Panc1 (cell line): Measurements from ENCODE around the gene RABEP1. TPM values are rescaled to one million over a fixed set of nuclear protein-coding genes. Genes with fewer than 3 reads are reported as not detected.

Experiments
- ATAC-seq: fragments of 200-7000 bp; cut with Tn5 transposase; 2 replicates; pipeline ENCODE4 v1.9.1; 2020; ENCODE audit warnings: mild to moderate bottlenecking, moderate library complexity
- BruUV-seq: library from RNA; stranded (reverse); fragments of 400-500 nt; replicated peaks from 2 replicates; lab custom pipeline; 2021; lab: Mats Ljungman, UMichigan
- CTCF ChIA-PET: fragments of 300-600 bp; sonication (Branson Sonifier 250); formaldehyde crosslinking; loops from one replicate; lab custom pipeline; 2022; ENCODE audit warnings: antibody characterized with exemption; lab: Charles Lee
- POLR2A ChIA-PET: fragments of 300-600 bp; sonication (Branson Sonifier 250); formaldehyde crosslinking; loops from one replicate; lab custom pipeline; 2022; ENCODE audit warnings: antibody characterized with exemption; lab: Charles Lee
- DNase-seq: peaks from one replicate; pipeline ENCODE4 v3.0.0-alpha.2; 2010; ENCODE audit warnings: low read depth, low spot score
- H3K27ac ChIP-seq: 2 replicates; pipeline ENCODE4 v1.5.1; 2011; ENCODE audit warnings: mild to moderate bottlenecking, low read length, inconsistent platforms
- H3K27me3 ChIP-seq: fragments of 200-500 bp; sonication (Bioruptor generic); 2 replicates; pipeline ENCODE4 v1.6.0; 2014; ENCODE audit warnings: low read length, inconsistent platforms; ENCODE audit not compliant: control insufficient read depth, insufficient read depth
- H3K36me3 ChIP-seq: fragments of 200-500 bp; sonication (Bioruptor generic); 2 replicates; pipeline ENCODE4 v1.5.1; 2014; ENCODE audit warnings: inconsistent platforms, mild to moderate bottlenecking, low read length, moderate library complexity; ENCODE audit not compliant: control insufficient read depth, insufficient read depth
- H3K4me1 ChIP-seq: 2 replicates; pipeline ENCODE4 v1.5.1; 2011; ENCODE audit warnings: inconsistent platforms, mild to moderate bottlenecking, low read length, moderate library complexity; ENCODE audit not compliant: control insufficient read depth, insufficient read depth
- H3K4me3 ChIP-seq, 2 experiments: 2 replicates each; pipeline ENCODE4 v1.5.1; 2011 to 2012; ENCODE audit warnings: low read depth in 2 of 2, low read length in 2 of 2, mild to moderate bottlenecking in 2 of 2, inconsistent platforms in 1 of 2, moderate library complexity in 1 of 2
- H3K9me3 ChIP-seq: fragments of 200-500 bp; sonication (Bioruptor generic); 2 replicates; pipeline ENCODE4 v1.5.1; 2014; ENCODE audit warnings: low read depth, mild to moderate bottlenecking, inconsistent platforms, low read length, moderate library complexity; ENCODE audit not compliant: control insufficient read depth, insufficient read depth
- CTCF ChIP-seq: fragments of 450-650 bp; IDR thresholded peaks from 2 replicates; pipeline ENCODE4 v1.5.1; 2017; ENCODE audit warnings: mild to moderate bottlenecking
- POLR2AphosphoS5 ChIP-seq: IDR thresholded peaks from 2 replicates; pipeline ENCODE4 v1.6.1; 2012; ENCODE audit warnings: mild to moderate bottlenecking, low read depth, low read length, moderate library complexity
- REST ChIP-seq, 2 experiments: IDR thresholded peaks; 2 replicates each; pipeline ENCODE4 v1.6.1; 2011 to 2012; ENCODE audit warnings: low read depth in 2 of 2, control low read depth in 1 of 2, low read length in 1 of 2, mild to moderate bottlenecking in 1 of 2, moderate library complexity in 1 of 2; ENCODE audit not compliant: insufficient read depth in 1 of 2
- SIN3A ChIP-seq: IDR thresholded peaks from 2 replicates; pipeline ENCODE4 v1.6.1; 2012; ENCODE audit warnings: low read depth, mild to moderate bottlenecking, low read length, moderate library complexity, borderline replicate concordance; ENCODE audit not compliant: insufficient read depth
- TCF7L2 ChIP-seq: IDR thresholded peaks from 2 replicates; pipeline ENCODE4 v1.6.1; 2011; ENCODE audit warnings: mild to moderate bottlenecking, low read depth, low read length, inconsistent platforms
- in situ Hi-C: cut with HindIII; loops from 2 replicates; pipeline ENCODE4 v1.10.0; 2016; ENCODE audit warnings: low sequenced_read_pairs, low pct_unique_long_range_greater_than_20kb
- intact Hi-C: fragments of 100-400 bp; cut with micrococcal nuclease; formaldehyde crosslinking; loops from one replicate; pipeline ENCODE4 v1.10.0; 2022; ENCODE audit not compliant: unreplicated experiment
- total RNA-seq: library from RNA; stranded (reverse); gene quantifications from one replicate; pipeline ENCODE4 v1.2.1, GENCODE V29; 2021; ENCODE audit not compliant: unreplicated experiment

The RABEP1 gene
- total RNA-seq, 1 experiment from 2014 or later, result 28.2 TPM

- in situ Hi-C loops, result no loop called here
- CTCF ChIA-PET, result no interaction called here
- DNase-seq (no peak), ATAC-seq (no peak)
- no peaks in the 10 kb centered on the region for H3K9me3 ChIP-seq
- no peaks in the 10 kb centered on the region for H3K4me1 ChIP-seq
- no peak for TF ChIP-seq REST (IDR thresholded peaks at IDR 0.05; ENCODE audit: insufficient read depth in 1 of 2, low read depth in 2 of 2, low read length in 1 of 2)
- TF ChIP-seq CTCF, result no peak
- TF ChIP-seq SIN3A, result no peak
- TF ChIP-seq POLR2AphosphoS5, result no peak
- no peak for TF ChIP-seq TCF7L2
- intact Hi-C loops, result no loop called here
- H3K27me3 ChIP-seq, result no peaks in the 10 kb centered on the region
- no TSS peak for BruUV-seq
- no peak overlapping the region for H3K4me3 ChIP-seq
- peaks cover 30% of the 10 kb centered on the region for H3K36me3 ChIP-seq
- no peak overlapping the region for H3K27ac ChIP-seq
- POLR2A ChIA-PET, result no interaction called here
These were observed 109.6 kb downstream of the RABEP1 start for GRCh38 chr17:5391678-5392077.

- Histone ChIP-seq H3K4me1 (no peaks in the 10 kb centered on the region), H3K27ac (no peak overlapping the region), H3K27me3 (no peaks in the 10 kb centered on the region), H3K4me3 (no peak overlapping the region), H3K36me3 (peaks cover 44% of the 10 kb centered on the region), H3K9me3 (no peaks in the 10 kb centered on the region)
- no peak for DNase-seq
- TF ChIP-seq POLR2AphosphoS5, result no peak
- no peak for TF ChIP-seq CTCF
- no peak for TF ChIP-seq TCF7L2
- no peak for TF ChIP-seq REST (IDR thresholded peaks at IDR 0.05; ENCODE audit: insufficient read depth in 1 of 2, low read depth in 2 of 2, low read length in 1 of 2)
- TF ChIP-seq SIN3A, result no peak
- ChIA-PET CTCF (no interaction called here), POLR2A (no interaction called here)
- in situ Hi-C loops (no loop called here), intact Hi-C loops (no loop called here)
- no TSS peak for BruUV-seq
- ATAC-seq, result no peak
These were observed 114.5 kb downstream of the RABEP1 start for GRCh38 chr17:5396612-5397011.
